ENCODE data around the gene CLMP. TPM values are rescaled to one million over a fixed set of nuclear protein-coding genes. Genes with fewer than 3 reads are reported as not detected.

Gene CLMP
- total RNA-seq, 3 donors from 2014 or later (not counting 1 experiment from before 2014, with no cell fraction given): 0.07 to 0.45 TPM; not detected in 1

DNA sequence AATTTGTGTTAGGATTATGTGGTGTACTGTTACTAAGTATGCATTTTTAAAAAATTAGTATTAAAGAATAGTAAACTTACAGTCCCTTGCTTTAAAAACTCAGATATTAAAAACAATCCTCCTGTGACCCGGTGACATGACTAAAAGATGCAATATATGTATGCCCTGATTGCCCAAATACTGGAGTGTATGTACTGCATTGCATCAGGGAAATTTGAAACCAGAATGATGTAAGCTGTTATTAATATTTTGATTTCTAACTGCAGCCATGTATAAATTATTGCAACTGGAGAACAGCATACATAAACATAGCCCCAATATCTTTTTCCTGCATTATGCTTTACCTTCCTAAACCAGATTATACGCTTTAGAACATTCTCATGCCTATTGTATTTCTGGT is 129.4 kb downstream of the CLMP start:
- H3K27me3 Mint-ChIP-seq (ENCODE audit: low read depth in 2 of 2): no peaks in the 10 kb centered on the region
- peak overlapping the region; percentile 66 to 100 for H3K27ac Mint-ChIP-seq
- peak overlapping the region; percentile 98 for H3K27ac ChIP-seq (ENCODE audit: low read length)
- H3K36me3 Mint-ChIP-seq: peaks cover 6% of the 10 kb centered on the region
- H3K27me3 ChIP-seq (ENCODE audit: control insufficient read depth, insufficient read depth, low read length): no peaks in the 10 kb centered on the region
- whole genome bisulfite sequencing (ENCODE audit: insufficient coverage): 94% methylated on average over 2 of the region's 2 CpGs
- H3K4me1 ChIP-seq (ENCODE audit: control insufficient read depth, insufficient read depth, low read length): peaks cover 28% of the 10 kb centered on the region
- no peak overlapping the region for H3K4me3 ChIP-seq (ENCODE audit: low read length)
- TF ChIP-seq, protein P1, sequence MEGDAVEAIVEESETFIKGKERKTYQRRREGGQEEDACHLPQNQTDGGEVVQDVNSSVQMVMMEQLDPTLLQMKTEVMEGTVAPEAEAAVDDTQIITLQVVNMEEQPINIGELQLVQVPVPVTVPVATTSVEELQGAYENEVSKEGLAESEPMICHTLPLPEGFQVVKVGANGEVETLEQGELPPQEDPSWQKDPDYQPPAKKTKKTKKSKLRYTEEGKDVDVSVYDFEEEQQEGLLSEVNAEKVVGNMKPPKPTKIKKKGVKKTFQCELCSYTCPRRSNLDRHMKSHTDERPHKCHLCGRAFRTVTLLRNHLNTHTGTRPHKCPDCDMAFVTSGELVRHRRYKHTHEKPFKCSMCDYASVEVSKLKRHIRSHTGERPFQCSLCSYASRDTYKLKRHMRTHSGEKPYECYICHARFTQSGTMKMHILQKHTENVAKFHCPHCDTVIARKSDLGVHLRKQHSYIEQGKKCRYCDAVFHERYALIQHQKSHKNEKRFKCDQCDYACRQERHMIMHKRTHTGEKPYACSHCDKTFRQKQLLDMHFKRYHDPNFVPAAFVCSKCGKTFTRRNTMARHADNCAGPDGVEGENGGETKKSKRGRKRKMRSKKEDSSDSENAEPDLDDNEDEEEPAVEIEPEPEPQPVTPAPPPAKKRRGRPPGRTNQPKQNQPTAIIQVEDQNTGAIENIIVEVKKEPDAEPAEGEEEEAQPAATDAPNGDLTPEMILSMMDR (IDR thresholded peaks at IDR 0.05): no peak
- peak overlapping the region; percentile 35 for H3K4me3 Mint-ChIP-seq
- intact Hi-C loops (cut with micrococcal nuclease): no loop called here
- H3K9me3 ChIP-seq (ENCODE audit: control insufficient read depth, insufficient read depth, low read length): no peaks in the 10 kb centered on the region
- H3K36me3 ChIP-seq (ENCODE audit: control insufficient read depth, insufficient read depth, low read length): peaks cover 6% of the 10 kb centered on the region
- DNase-seq (no peak), ATAC-seq (no peak)
- peaks cover 54 to 57% of the 10 kb centered on the region in 2 donors for H3K4me1 Mint-ChIP-seq
- no peaks in the 10 kb centered on the region for H3K9me3 Mint-ChIP-seq

DNA sequence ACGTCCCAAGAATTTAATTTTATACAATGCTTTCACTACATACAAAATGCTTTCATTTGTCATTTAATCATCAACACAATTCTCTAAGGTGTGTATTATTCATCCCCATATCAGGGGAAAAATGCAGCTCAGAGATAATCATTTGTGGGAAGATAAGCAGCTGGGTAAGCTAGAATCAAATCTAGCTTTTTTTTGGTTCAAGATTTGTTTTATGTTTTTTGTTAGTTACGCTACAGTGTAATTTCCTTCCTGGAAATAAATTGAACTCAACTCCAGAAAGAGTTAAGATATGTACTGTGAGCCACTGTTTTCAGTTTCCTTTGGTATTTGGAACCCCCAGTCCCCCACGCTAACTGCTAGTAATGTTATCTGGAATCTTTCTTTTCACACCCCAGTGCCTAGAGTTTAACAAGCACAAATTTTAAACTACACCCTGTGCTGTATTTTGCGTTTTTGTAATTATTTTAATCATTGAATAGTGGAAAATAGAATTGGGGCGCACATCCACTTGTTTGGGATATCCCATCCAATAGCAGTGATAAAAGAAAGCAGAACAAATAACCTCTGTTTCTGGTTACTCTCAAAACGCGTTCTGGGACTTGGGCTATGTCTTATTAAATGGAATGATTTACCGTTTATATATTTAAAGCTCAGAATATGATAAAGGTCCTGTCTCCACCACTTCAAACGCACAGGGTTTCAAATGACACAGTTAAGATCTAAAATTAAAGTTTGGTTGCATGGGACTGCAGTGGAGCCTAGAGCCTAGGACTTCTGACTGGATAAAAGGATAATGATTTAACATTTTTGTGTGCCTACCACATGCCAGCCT is 131.0 kb downstream of the CLMP start:
- Histone ChIP-seq H3K4me3 (ENCODE audit: low read length) (peak overlapping the region; percentile 91), H3K4me1 (ENCODE audit: control insufficient read depth, insufficient read depth, low read length) (peaks cover 42% of the 10 kb centered on the region), H3K36me3 (ENCODE audit: control insufficient read depth, insufficient read depth, low read length) (peaks cover 22% of the 10 kb centered on the region), H3K27me3 (ENCODE audit: control insufficient read depth, insufficient read depth, low read length) (no peaks in the 10 kb centered on the region), H3K27ac (ENCODE audit: low read length) (peak overlapping the region; percentile 98), H3K9me3 (ENCODE audit: control insufficient read depth, insufficient read depth, low read length) (no peaks in the 10 kb centered on the region)
- 30% methylated on average over 4 of the region's 9 CpGs for WGBS (ENCODE audit: insufficient coverage)
- no peak for ATAC-seq
- Mint-ChIP-seq H3K36me3 (peaks cover 22% of the 10 kb centered on the region), H3K27me3 (ENCODE audit: low read depth in 2 of 2) (no peaks in the 10 kb centered on the region), H3K4me1 (peaks cover 57 to 61% of the 10 kb centered on the region in 2 donors), H3K9me3 (no peaks in the 10 kb centered on the region), H3K4me3 (peak overlapping the region; percentile 98), H3K27ac (peak overlapping the region; percentile 99 to 100)
- intact Hi-C loops (cut with micrococcal nuclease): loop anchor here (5.0 kb wide), 1 partner anchor 212 kb away; no protein-coding TSS in a partner anchor
- DNase-seq: peak in 1 of 2 donors; percentile 45
- TF ChIP-seq, protein P1 (IDR thresholded peaks at IDR 0.05): no peak

DNA sequence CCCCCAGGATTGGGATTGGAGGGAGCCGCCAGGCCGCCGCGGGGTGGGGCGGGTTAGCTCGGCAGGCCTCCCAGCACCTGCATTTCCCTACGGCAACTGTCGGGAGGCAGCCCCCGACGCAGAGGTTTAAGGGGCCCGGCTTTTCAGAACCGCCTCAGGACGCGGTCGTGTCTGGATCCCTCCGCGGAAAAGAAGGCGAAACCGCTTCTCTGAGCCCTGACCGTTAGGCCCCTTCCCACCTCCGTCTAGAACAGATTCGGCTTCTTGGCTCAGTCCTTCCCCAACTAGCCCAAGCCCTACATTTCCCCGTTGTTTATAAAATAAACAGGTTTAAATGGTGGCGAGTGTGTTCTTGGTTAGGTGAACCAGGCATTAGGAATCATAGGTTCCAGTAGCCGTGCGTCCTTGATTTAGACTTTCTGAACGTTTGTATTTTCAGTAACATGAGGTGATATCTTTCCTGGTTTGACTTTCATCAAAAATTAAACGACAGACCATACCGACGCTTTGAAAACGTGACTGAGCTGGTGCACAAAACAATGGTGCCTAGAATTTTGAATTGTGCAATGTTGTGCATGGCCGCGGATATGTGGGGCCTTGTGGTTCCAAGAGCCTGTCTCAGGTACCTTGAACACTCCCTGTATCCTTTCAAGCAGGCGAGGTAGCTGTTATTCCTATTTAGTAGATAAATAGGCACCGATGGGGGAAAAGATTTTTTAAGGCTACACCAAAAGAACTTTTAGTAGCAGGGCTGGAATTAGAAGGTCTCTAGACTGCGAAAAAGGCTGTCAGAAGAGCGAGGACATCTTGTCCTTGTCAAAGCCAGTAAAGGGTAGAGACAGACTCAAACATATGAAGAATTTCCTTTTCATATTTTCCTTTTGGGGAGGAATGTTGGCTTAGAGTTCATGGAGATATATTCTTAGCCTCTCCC is 131.9 kb downstream of the CLMP start:
- Histone ChIP-seq H3K36me3 (ENCODE audit: control insufficient read depth, insufficient read depth, low read length) (peaks cover 31% of the 10 kb centered on the region), H3K4me3 (ENCODE audit: low read length) (peak overlapping the region; percentile 91), H3K27ac (ENCODE audit: low read length) (peak overlapping the region; percentile 98), H3K27me3 (ENCODE audit: control insufficient read depth, insufficient read depth, low read length) (no peaks in the 10 kb centered on the region), H3K4me1 (ENCODE audit: control insufficient read depth, insufficient read depth, low read length) (peaks cover 43% of the 10 kb centered on the region), H3K9me3 (ENCODE audit: control insufficient read depth, insufficient read depth, low read length) (no peaks in the 10 kb centered on the region)
- intact Hi-C loops (cut with micrococcal nuclease): loop anchor here (5.0 kb wide), 1 partner anchor 211 kb away; no protein-coding TSS in a partner anchor
- 2% methylated on average over 35 of the region's 37 CpGs for WGBS (ENCODE audit: insufficient coverage)
- peak; percentile 36 to 77 for DNase-seq
- H3K27ac Mint-ChIP-seq: peak overlapping the region; percentile 99 to 100
- ATAC-seq: peak in 1 of 3 donors; percentile 0
- peaks cover 31% of the 10 kb centered on the region for H3K36me3 Mint-ChIP-seq
- TF ChIP-seq, protein P1 (IDR thresholded peaks at IDR 0.05): no peak
- H3K4me3 Mint-ChIP-seq: peak overlapping the region; percentile 98
- H3K9me3 Mint-ChIP-seq: no peaks in the 10 kb centered on the region
- H3K27me3 Mint-ChIP-seq (ENCODE audit: low read depth in 2 of 2): no peaks in the 10 kb centered on the region
- peaks cover 59 to 63% of the 10 kb centered on the region in 2 donors for H3K4me1 Mint-ChIP-seq

Data from natural killer cell (primary cell).